Transverse colon (tissue), 4 donors: ENCODE data around the gene LIMCH1. TPM values are rescaled to one million over a fixed set of nuclear protein-coding genes. Genes with fewer than 3 reads are reported as not detected.

Experiments used
- DNase-seq: peaks from one replicate; pipeline ENCODE4 v3.0.0-alpha.2; 2019
- H3K27ac ChIP-seq, 4 donors: fragments of 200-600 bp; sonication (generic); 2 replicates each; pipeline ENCODE4 v1.5.1; 2016 to 2018; ENCODE audit warnings: inconsistent platforms in 4 of 4
- H3K27me3 ChIP-seq: fragments of 200-600 bp; sonication (generic); 2 replicates; pipeline ENCODE4 v1.5.1; 2017; ENCODE audit warnings: inconsistent platforms
- H3K36me3 ChIP-seq, 4 donors: fragments of 200-600 bp; sonication (generic); 2 replicates each; pipeline ENCODE4 v1.5.1; 2017 to 2019; ENCODE audit warnings: inconsistent platforms in 4 of 4
- H3K4me1 ChIP-seq, 4 donors: fragments of 200-600 bp; sonication (generic); 2 replicates each; pipeline ENCODE4 v1.5.1; 2017 to 2020; ENCODE audit warnings: inconsistent platforms in 4 of 4
- H3K4me3 ChIP-seq, 4 donors: fragments of 200-600 bp; sonication (generic); 1 replicate in 1 of 4; 2 replicates in 3 of 4; pipeline versions ENCODE4 v1.5.1 to v1.6.1; 2017 to 2019; ENCODE audit warnings: inconsistent platforms in 4 of 4
- H3K9me3 ChIP-seq, 2 donors: fragments of 200-600 bp; sonication (generic); 2 replicates each; pipeline ENCODE4 v1.5.1; 2017 to 2019; ENCODE audit warnings: inconsistent platforms in 2 of 2
- CTCF ChIP-seq, 5 experiments: fragments of 200-600 bp in 3 of 5; fragments of 450-650 bp in 2 of 5; sonication (generic) in 3 of 5; IDR thresholded peaks; 1 replicate in 2 of 5; 2 replicates in 3 of 5; pipeline ENCODE4 v1.5.1; 2016 to 2017; ENCODE audit warnings: antibody characterized with exemption in 5 of 5, inconsistent platforms in 3 of 5, mild to moderate bottlenecking in 2 of 5, moderate library complexity in 1 of 5
- EP300 ChIP-seq: sonication (generic); formaldehyde crosslinking; IDR thresholded peaks from one replicate; pipeline ENCODE4 v1.6.1; 2017; ENCODE audit warnings: antibody characterized with exemption, low read depth
- POLR2A ChIP-seq: fragments of 450-650 bp; IDR thresholded peaks from one replicate; pipeline ENCODE4 v1.6.1; 2016; ENCODE audit warnings: antibody characterized with exemption, mild to moderate bottlenecking, moderate library complexity
- POLR2AphosphoS5 ChIP-seq, 3 donors: sonication (generic); formaldehyde crosslinking; IDR thresholded peaks; one replicate each; pipeline ENCODE4 v1.6.1; 2016; ENCODE audit warnings: antibody characterized with exemption in 3 of 3
- WGBS, 2 donors: methylation state at CpG; one replicate each; pipeline ENCODE4 v1.1.5; 2018; ENCODE audit warnings: low coverage in 1 of 2; 5-methylcytosine and 5-hydroxymethylcytosine counted together
- in situ Hi-C, 4 donors: fragments of 200-750 bp; cut with MboI; loops; one replicate each; pipeline versions ENCODE4 v1.15.0 to v1.15.1; 2017; ENCODE audit warnings: low sequenced_read_pairs in 3 of 4, low pct_ligation_motif_present in 1 of 4, low pct_unique_long_range_greater_than_20kb in 1 of 4
- intact Hi-C: fragments of 100-400 bp; cut with DNase I; formaldehyde crosslinking; loops from one replicate; pipeline ENCODE4 v1.15.1; 2023; ENCODE audit warnings: low total_unique reads
- total RNA-seq, 4 donors: library from RNA; depleted of rRNA; stranded (reverse); fragments of >200 nt; gene quantifications; one replicate each; pipeline ENCODE4 v1.1.0, GENCODE V29; 2016

The LIMCH1 gene
- total RNA-seq, 4 donors from 2014 or later, result 5.5 to 18.5 (median 9.7) TPM

DNA sequence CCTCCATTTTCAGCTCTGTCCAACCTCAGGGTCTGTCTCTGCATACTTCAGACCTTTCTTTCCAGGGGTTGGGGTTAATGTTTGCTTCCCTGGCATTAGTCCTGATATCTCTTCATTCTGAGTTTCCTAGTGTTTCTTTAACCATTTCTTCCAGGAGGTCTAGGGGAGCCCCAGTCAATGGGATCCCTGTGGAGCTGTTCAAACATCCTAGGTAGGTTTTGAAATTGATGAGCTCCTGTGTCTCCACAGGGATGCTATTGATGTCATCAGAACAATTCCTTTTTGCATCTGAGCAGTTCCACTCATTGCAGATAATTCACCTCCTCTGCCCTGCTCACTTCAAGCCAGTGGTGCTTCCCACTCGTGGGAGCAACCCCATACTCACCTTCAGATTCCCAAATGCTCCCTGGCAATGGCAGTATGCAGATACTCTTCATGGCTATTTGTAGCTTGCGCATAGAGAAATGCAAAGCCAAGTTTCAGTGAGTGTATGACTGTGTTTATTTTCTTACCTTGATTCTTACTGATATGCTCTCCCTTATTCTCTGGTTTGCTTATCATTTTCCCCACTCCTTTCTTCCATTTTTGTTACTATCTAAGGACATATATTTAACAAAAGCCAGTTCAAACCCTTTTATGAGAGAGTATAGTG lies 33.7 kb upstream of the LIMCH1 start:
- TF ChIP-seq POLR2AphosphoS5 (IDR thresholded peaks at IDR 0.05), result no peak
- TF ChIP-seq EP300, result no peak
- no peak for TF ChIP-seq CTCF (IDR thresholded peaks at IDR 0.05)
- no peak for TF ChIP-seq POLR2A
- DNase-seq, result no peak
- Histone ChIP-seq H3K36me3 (no peaks in the 10 kb centered on the region), H3K4me1 (no peaks in the 10 kb centered on the region), H3K4me3 (no peak overlapping the region), H3K27ac (no peak overlapping the region), H3K9me3 (no peaks in the 10 kb centered on the region), H3K27me3 (no peaks in the 10 kb centered on the region)
- intact Hi-C loops (no loop called here), in situ Hi-C loops (no loop called here)
- 87 to 94% methylated on average over 2 of the region's 2 CpGs for WGBS, 2 donors

GRCh38 chr4:41505161-41505661 lies 32.7 kb upstream of the LIMCH1 start:
- 60% methylated on average over 2 of the region's 2 CpGs; no CpG with 5 or more reads in 1 of the 2 donors for WGBS, 2 donors
- intact Hi-C loops (no loop called here), in situ Hi-C loops (no loop called here)
- no peak for DNase-seq
- Histone ChIP-seq H3K9me3 (no peaks in the 10 kb centered on the region), H3K36me3 (no peaks in the 10 kb centered on the region), H3K27me3 (no peaks in the 10 kb centered on the region), H3K4me1 (no peaks in the 10 kb centered on the region), H3K27ac (no peak overlapping the region), H3K4me3 (no peak overlapping the region)
- TF ChIP-seq POLR2AphosphoS5 (IDR thresholded peaks at IDR 0.05) (no peak), POLR2A (no peak)

- no peak for TF ChIP-seq CTCF (IDR thresholded peaks at IDR 0.05)
- no peak for TF ChIP-seq EP300
- no peak for TF ChIP-seq POLR2AphosphoS5 (IDR thresholded peaks at IDR 0.05)
These were observed 31.8 kb upstream of the LIMCH1 start for GRCh38 chr4:41506130-41506529.

DNA sequence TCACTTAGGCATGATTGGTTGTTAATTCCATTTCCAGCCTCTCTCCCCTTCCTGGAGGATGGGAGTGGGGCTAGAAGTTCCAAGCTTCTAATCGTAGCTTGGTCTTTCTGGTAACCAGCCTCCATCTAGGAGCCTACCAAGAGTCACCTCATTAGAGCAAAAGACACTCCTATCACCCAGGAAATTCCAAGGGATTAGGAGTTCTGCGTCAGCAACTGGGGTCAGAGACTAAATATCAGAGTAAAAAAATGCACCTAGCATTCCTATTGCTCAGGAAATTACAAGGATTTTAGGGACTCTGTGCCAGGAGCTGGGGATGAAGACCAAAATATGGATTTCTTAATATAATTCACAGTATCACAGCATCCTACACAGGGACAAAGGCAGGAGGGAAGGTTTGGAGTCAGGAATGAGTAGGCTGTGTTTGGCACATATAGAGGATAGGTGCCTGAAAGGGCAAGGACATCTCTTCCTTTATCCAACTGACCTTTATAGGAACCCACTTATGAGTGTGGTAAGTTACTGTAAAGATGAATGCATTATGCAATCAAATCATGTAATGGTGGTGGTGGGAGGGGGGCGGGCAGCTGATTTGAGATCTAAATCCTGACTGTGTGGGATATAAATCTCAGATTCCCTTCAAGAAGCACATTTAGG lies 30.5 kb upstream of the LIMCH1 start:
- Histone ChIP-seq H3K36me3 (no peaks in the 10 kb centered on the region), H3K27ac (no peak overlapping the region), H3K4me1 (no peaks in the 10 kb centered on the region), H3K9me3 (no peaks in the 10 kb centered on the region), H3K27me3 (no peaks in the 10 kb centered on the region), H3K4me3 (no peak overlapping the region)
- TF ChIP-seq EP300, result no peak
- TF ChIP-seq POLR2AphosphoS5 (IDR thresholded peaks at IDR 0.05), result no peak
- TF ChIP-seq POLR2A, result no peak
- TF ChIP-seq CTCF (IDR thresholded peaks at IDR 0.05), result no peak
- 60 to 80% methylated on average over 1 to 3 of the region's 3 CpGs for WGBS, 2 donors
- in situ Hi-C loops (no loop called here), intact Hi-C loops (no loop called here)
- DNase-seq, result no peak

More at GRCh38 chr4:41506130-41506529, 31.8 kb upstream of the LIMCH1 start:
- no peaks in the 10 kb centered on the region for H3K36me3 ChIP-seq
- no peaks in the 10 kb centered on the region for H3K27me3 ChIP-seq
- intact Hi-C loops, result no loop called here
- no peaks in the 10 kb centered on the region for H3K4me1 ChIP-seq
- DNase-seq, result no peak
- no peak overlapping the region for H3K4me3 ChIP-seq
- H3K9me3 ChIP-seq, result no peaks in the 10 kb centered on the region
- 87 to 100% methylated on average over 1 to 2 of the region's 2 CpGs for WGBS, 2 donors
- H3K27ac ChIP-seq, result no peak overlapping the region
- in situ Hi-C loops, result no loop called here
